PC-3 (cell line): Measurements from ENCODE around the gene MED13.

Source experiments
- EZH2 ChIP-seq: fragments of 300-600 bp; sonication (generic); IDR thresholded peaks from one replicate; pipeline ENCODE4 v1.6.1; 2017; ENCODE audit warnings: antibody characterized with exemption, mild to moderate bottlenecking, low read length; ENCODE audit not compliant: unreplicated experiment
- TF ChIP-seq, protein P1 (sequence below): fragments of 300-600 bp; sonication (generic); conservative IDR thresholded peaks from 2 replicates; pipeline ENCODE4 v1.5.1; 2017; ENCODE audit warnings: antibody characterized with exemption, low read depth, mild to moderate bottlenecking, low read length

DNA sequence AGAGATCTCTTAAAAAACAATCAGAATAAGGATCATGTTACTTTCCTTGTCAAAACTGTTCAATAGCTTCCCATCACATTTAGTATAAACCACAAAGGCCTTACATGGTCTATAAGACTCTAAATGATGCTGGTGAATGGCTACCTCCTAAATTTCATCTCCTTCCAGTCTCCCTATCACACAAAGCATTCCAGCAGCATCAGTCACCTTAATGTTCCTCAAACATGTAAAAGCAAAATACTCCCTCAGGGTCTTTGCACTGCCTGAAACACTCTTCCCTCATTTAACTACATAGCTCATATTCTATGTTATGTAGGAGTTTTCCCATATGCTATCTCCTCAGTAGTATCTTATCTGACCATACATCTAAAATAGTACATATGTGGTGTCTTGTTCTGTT, 83.8 kb downstream of the MED13 start:
- TF ChIP-seq, protein P1, sequence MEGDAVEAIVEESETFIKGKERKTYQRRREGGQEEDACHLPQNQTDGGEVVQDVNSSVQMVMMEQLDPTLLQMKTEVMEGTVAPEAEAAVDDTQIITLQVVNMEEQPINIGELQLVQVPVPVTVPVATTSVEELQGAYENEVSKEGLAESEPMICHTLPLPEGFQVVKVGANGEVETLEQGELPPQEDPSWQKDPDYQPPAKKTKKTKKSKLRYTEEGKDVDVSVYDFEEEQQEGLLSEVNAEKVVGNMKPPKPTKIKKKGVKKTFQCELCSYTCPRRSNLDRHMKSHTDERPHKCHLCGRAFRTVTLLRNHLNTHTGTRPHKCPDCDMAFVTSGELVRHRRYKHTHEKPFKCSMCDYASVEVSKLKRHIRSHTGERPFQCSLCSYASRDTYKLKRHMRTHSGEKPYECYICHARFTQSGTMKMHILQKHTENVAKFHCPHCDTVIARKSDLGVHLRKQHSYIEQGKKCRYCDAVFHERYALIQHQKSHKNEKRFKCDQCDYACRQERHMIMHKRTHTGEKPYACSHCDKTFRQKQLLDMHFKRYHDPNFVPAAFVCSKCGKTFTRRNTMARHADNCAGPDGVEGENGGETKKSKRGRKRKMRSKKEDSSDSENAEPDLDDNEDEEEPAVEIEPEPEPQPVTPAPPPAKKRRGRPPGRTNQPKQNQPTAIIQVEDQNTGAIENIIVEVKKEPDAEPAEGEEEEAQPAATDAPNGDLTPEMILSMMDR, result no peak
- no peak for TF ChIP-seq EZH2
